HG02798 (cell line): ENCODE measurements around the gene SLC25A27.

ENCODE experiments used
- ATAC-seq: cut with Tn5 transposase; IDR thresholded peaks from one replicate; pipeline ENCODE4 v1.9.1; 2021; ENCODE audit warnings: mild to moderate bottlenecking; ENCODE audit not compliant: unreplicated experiment, poor library complexity

Gene SLC25A27

GRCh38 chr6:46704562-46704961, 51.8 kb downstream of the SLC25A27 start:
- no peak for ATAC-seq

- no peak for ATAC-seq
Observed at GRCh38 chr6:46706464-46706863, 53.7 kb downstream of the SLC25A27 start.

- no peak for ATAC-seq
Observed at GRCh38 chr6:46711491-46711890, 58.7 kb downstream of the SLC25A27 start.

- ATAC-seq = no peak
Observed at GRCh38 chr6:46715141-46715540, 62.4 kb downstream of the SLC25A27 start.

GRCh38 chr6:46719099-46719498, 66.3 kb downstream of the SLC25A27 start:
- no peak for ATAC-seq

- ATAC-seq = no peak
Observed at GRCh38 chr6:46720401-46720800, 67.6 kb downstream of the SLC25A27 start.
